IMR-90 (cell line): ENCODE results near the gene TOB2. TPM values are rescaled to one million over a fixed set of nuclear protein-coding genes. Genes with fewer than 3 reads are reported as not detected.

Experiments used
- ATAC-seq: fragments of 200-7000 bp; cut with Tn5 transposase; 2 replicates; pipeline ENCODE4 v1.9.1; 2020; ENCODE audit warnings: low read depth, mild to moderate bottlenecking, moderate library complexity
- BruUV-seq: library from RNA; stranded (reverse); fragments of 400-500 nt; replicated peaks from 2 replicates; lab custom pipeline; 2021; lab: Mats Ljungman, UMichigan
- CTCF ChIA-PET: fragments of 300-600 bp; formaldehyde crosslinking; extraction: SDS; loops from one replicate; lab custom pipeline; 2021; ENCODE audit warnings: antibody characterized with exemption; lab: Yijun Ruan, JAX
- POLR2A ChIA-PET: fragments of 300-600 bp; sonication (Branson Sonifier 250); formaldehyde crosslinking; loops from one replicate; lab custom pipeline; 2022; ENCODE audit warnings: antibody characterized with exemption; ENCODE audit not compliant: unreplicated experiment; lab: Charles Lee
- DNase-seq: peaks from one replicate; pipeline ENCODE4 v3.0.0; 2013
- H2AFZ ChIP-seq: replicated peaks from 2 replicates; pipeline ENCODE3; 2013; ENCODE audit warnings: low read length, mild to moderate bottlenecking; ENCODE audit not compliant: poor library complexity
- H2AK5ac ChIP-seq: 2 replicates; pipeline ENCODE4 v1.6.1; 2013; ENCODE audit warnings: low read depth, low read length, inconsistent platforms
- H2AK9ac ChIP-seq: replicated peaks from 2 replicates; pipeline ENCODE3; 2013; ENCODE audit warnings: mild to moderate bottlenecking, low read depth, low read length, moderate library complexity; ENCODE audit not compliant: poor library complexity
- H2BK120ac ChIP-seq: 2 replicates; pipeline ENCODE4 v1.6.1; 2013; ENCODE audit warnings: low read depth, low read length, inconsistent platforms
- H2BK15ac ChIP-seq: 3 replicates; pipeline ENCODE4 v1.6.1; 2013; ENCODE audit warnings: low read depth, low read length, inconsistent platforms
- H2BK20ac ChIP-seq: 2 replicates; pipeline ENCODE4 v1.6.1; 2013; ENCODE audit warnings: low read depth, mild to moderate bottlenecking, inconsistent platforms, low read length, moderate library complexity
- H2BK5ac ChIP-seq: 2 replicates; pipeline ENCODE4 v1.6.1; 2013; ENCODE audit warnings: mild to moderate bottlenecking, low read depth, low read length, inconsistent platforms; ENCODE audit not compliant: poor library complexity, severe bottlenecking
- H3K14ac ChIP-seq: replicated peaks from 2 replicates; pipeline ENCODE4 v1.6.1; 2013; ENCODE audit warnings: low read depth, low read length, inconsistent platforms
- H3K18ac ChIP-seq: 2 replicates; pipeline ENCODE4 v1.6.1; 2013; ENCODE audit warnings: low read depth, low read length, control low read depth
- H3K23ac ChIP-seq: 2 replicates; pipeline ENCODE4 v1.6.1; 2013; ENCODE audit warnings: low read depth, low read length, inconsistent platforms
- H3K27ac ChIP-seq: 2 replicates; pipeline ENCODE4 v1.5.1; 2013; ENCODE audit warnings: mild to moderate bottlenecking, control low read depth, low read length; ENCODE audit not compliant: insufficient read depth
- H3K27me3 ChIP-seq: 2 replicates; pipeline ENCODE4 v1.6.1; 2013; ENCODE audit warnings: low read length; ENCODE audit not compliant: control insufficient read depth, insufficient read depth
- H3K36me3 ChIP-seq: 2 replicates; pipeline ENCODE4 v1.6.1; 2013; ENCODE audit warnings: low read length, mixed read lengths; ENCODE audit not compliant: control insufficient read depth, insufficient read depth
- H3K4ac ChIP-seq: 2 replicates; pipeline ENCODE4 v1.6.1; 2013; ENCODE audit warnings: low read depth, low read length, inconsistent platforms
- H3K4me1 ChIP-seq: 2 replicates; pipeline ENCODE4 v1.6.1; 2013; ENCODE audit warnings: low read length, mixed read lengths; ENCODE audit not compliant: control insufficient read depth, insufficient read depth
- H3K4me2 ChIP-seq: 2 replicates; pipeline ENCODE4 v1.6.1; 2013; ENCODE audit warnings: low read depth, mild to moderate bottlenecking, control low read depth, low read length, moderate library complexity
- H3K4me3 ChIP-seq: 2 replicates; pipeline ENCODE4 v1.5.1; 2013; ENCODE audit warnings: low read depth, mild to moderate bottlenecking, control low read depth, low read length, moderate library complexity; ENCODE audit not compliant: insufficient read depth
- H3K56ac ChIP-seq: 2 replicates; pipeline ENCODE4 v1.6.1; 2013; ENCODE audit warnings: low read length, inconsistent platforms; ENCODE audit not compliant: insufficient read depth; ENCODE audit errors: extremely low read depth
- H3K79me1 ChIP-seq, 2 experiments: 2 replicates each; pipeline ENCODE4 v1.6.1; 2013; ENCODE audit warnings: low read length in 2 of 2, inconsistent platforms in 1 of 2, low read depth in 1 of 2
- H3K9ac ChIP-seq: 2 replicates; pipeline ENCODE4 v1.6.1; 2013; ENCODE audit warnings: low read depth, low read length, control low read depth
- H3K9me1 ChIP-seq: 2 replicates; pipeline ENCODE4 v1.6.1; 2013; ENCODE audit warnings: low read length, inconsistent platforms; ENCODE audit not compliant: insufficient read depth
- H3K9me3 ChIP-seq: 2 replicates; pipeline ENCODE4 v1.6.1; 2013; ENCODE audit warnings: low read length; ENCODE audit not compliant: control insufficient read depth, insufficient read depth
- H4K20me1 ChIP-seq: 2 replicates; pipeline ENCODE4 v1.6.1; 2013; ENCODE audit warnings: low read length, inconsistent platforms; ENCODE audit not compliant: insufficient read depth
- H4K5ac ChIP-seq: 2 replicates; pipeline ENCODE4 v1.6.1; 2013; ENCODE audit warnings: mild to moderate bottlenecking, low read depth, low read length, control low read depth
- H4K8ac ChIP-seq, 2 experiments: 2 replicates each; pipeline ENCODE4 v1.6.1; 2013; ENCODE audit warnings: low read depth in 2 of 2, low read length in 2 of 2, control low read depth in 1 of 2, inconsistent platforms in 1 of 2
- H4K91ac ChIP-seq: 2 replicates; pipeline ENCODE4 v1.6.1; 2013; ENCODE audit warnings: low read depth, low read length, inconsistent platforms; ENCODE audit not compliant: insufficient read depth
- CHD1 ChIP-seq: IDR thresholded peaks from 2 replicates; pipeline ENCODE4 v1.6.1; 2012; ENCODE audit warnings: low read depth, low read length, improper control_type of control experiment
- MXI1 ChIP-seq: IDR thresholded peaks from 2 replicates; pipeline ENCODE4 v1.6.1; 2012; ENCODE audit warnings: low read depth, mild to moderate bottlenecking, low read length, moderate library complexity, borderline replicate concordance
- NFE2L2 ChIP-seq: fragments of 150-350 bp; IDR thresholded peaks from 2 replicates; pipeline ENCODE4 v1.6.1; 2016; ENCODE audit warnings: low read depth, mild to moderate bottlenecking, low read length
- RCOR1 ChIP-seq: IDR thresholded peaks from 2 replicates; pipeline ENCODE4 v1.6.1; 2012; ENCODE audit warnings: mild to moderate bottlenecking, low read length, improper control_type of control experiment; ENCODE audit not compliant: insufficient replicate concordance
- WGBS, 2 experiments: methylation state at CpG; one replicate each; pipeline versions ENCODE4 v1.1.5 to v1.1.7; 2013; ENCODE audit warnings: missing lambda C conversion rate in 2 of 2; ENCODE audit not compliant: insufficient read length in 1 of 2; ENCODE audit errors: extremely low coverage in 2 of 2; 5-methylcytosine and 5-hydroxymethylcytosine counted together
- dilution Hi-C: fragments of 300-500 bp; cut with HindIII; formaldehyde crosslinking; loops from one replicate; pipeline ENCODE4 v1.14.3; 2018; ENCODE audit warnings: low sequenced_read_pairs; ENCODE audit not compliant: unreplicated experiment
- in situ Hi-C: fragments of 300-500 bp; cut with MboI; formaldehyde crosslinking; loops from 3 replicates; pipeline ENCODE4 v1.14.3; 2019; ENCODE audit warnings: low sequenced_read_pairs, inconsistent platforms, mixed read lengths
- intact Hi-C: fragments of 100-400 bp; cut with micrococcal nuclease; formaldehyde crosslinking; loops from 2 replicates; pipeline ENCODE4 v1.10.0; 2022
- polyA plus RNA-seq, 3 experiments: library from polyadenylated mRNA; depleted of rRNA; stranded (reverse); fragments of >200 nt; gene quantifications; 2 replicates each; pipeline ENCODE4 v1.2.3, GENCODE V29; 2012; ENCODE audit warnings: low replicate concordance in 1 of 3
- total RNA-seq: library from RNA; depleted of rRNA; stranded (reverse); fragments of >200 nt; gene quantifications from 2 replicates; pipeline ENCODE4 v1.2.3, GENCODE V29; 2012
- TF ChIP-seq, protein P1 (sequence below): fragments of 150-350 bp; IDR thresholded peaks from 2 replicates; pipeline ENCODE4 v1.6.1; 2017; ENCODE audit warnings: mild to moderate bottlenecking, antibody characterized with exemption, low read length, low read depth

TOB2 gene
- total and polyA plus RNA-seq, 2 of the 4 experiments (the other 2 are of a cell fraction) = 17.4 to 23.3 TPM

DNA sequence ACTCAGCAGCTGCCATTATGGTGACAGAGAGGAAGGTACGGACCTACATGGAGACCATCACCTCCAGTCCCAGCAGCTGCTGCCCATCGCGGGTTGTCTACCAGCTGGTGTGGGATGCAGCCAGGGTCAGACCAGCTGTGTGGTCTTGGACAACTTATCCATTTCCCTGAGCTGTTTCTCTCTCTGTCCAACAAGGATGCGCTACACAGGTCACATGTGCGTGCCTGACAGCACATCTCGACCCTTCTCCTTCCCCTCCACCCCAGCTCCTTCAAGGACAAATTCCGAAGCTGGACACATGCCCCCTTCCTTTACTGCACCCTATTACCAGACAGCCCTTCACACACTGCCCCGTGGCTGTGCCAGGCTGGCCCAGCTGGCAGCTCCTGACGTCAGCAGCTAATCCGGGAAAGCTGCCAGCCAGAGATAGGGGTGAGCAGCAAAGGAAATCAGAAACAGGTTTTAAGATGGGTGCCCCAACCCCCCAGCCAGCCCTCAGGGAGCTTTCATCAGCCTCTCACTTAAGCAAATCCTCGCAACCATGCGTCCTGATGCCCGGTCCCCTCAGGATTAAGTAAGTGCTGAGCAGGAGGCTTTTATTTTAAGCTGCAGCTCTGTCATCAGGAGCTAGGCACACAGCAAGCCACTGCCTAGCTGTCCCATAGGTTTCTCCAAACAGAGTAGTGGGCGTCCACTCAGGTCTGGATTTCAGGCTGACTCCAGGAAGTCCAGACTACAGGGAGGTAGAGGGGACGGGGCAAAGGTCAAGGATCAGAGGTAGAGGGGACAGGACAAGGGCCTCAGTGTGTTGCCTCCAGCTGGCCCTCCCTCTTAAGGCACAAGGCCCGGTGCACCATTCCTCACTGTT, 44.6 kb downstream of the TOB2 start:
- no TSS peak for BruUV-seq
- TF ChIP-seq, protein P1, sequence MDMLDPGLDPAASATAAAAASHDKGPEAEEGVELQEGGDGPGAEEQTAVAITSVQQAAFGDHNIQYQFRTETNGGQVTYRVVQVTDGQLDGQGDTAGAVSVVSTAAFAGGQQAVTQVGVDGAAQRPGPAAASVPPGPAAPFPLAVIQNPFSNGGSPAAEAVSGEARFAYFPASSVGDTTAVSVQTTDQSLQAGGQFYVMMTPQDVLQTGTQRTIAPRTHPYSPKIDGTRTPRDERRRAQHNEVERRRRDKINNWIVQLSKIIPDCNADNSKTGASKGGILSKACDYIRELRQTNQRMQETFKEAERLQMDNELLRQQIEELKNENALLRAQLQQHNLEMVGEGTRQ = peak; percentile 70
- TF ChIP-seq CHD1 = no peak
- no peak for TF ChIP-seq RCOR1
- 0 out of 2 replicates have a peak, but pooled peaks have one; percentile 9 for TF ChIP-seq MXI1
- no peak for TF ChIP-seq NFE2L2
- Histone ChIP-seq H3K14ac (peak overlapping the region; percentile 70), H4K91ac (peak overlapping the region; percentile 77), H2BK5ac (peak overlapping the region; percentile 29), H4K20me1 (no peaks in the 10 kb centered on the region), H3K9me3 (no peaks in the 10 kb centered on the region), H2AK9ac (peak overlapping the region; percentile 86), H3K56ac (no peak overlapping the region), H3K4me2 (peak overlapping the region; percentile 38), H2BK15ac (peak overlapping the region; percentile 56; the same call in 1 of the 3 replicates), H3K27me3 (no peaks in the 10 kb centered on the region), H2AK5ac (peak overlapping the region; percentile 85), H3K9ac (0 out of 2 replicates have a peak overlapping the region, but pooled peaks have one; percentile 17), H2BK120ac (peak overlapping the region; percentile 72), H3K27ac (peak overlapping the region; percentile 53; the same call in 1 of the 2 replicates), H3K4me3 (no peak overlapping the region), H3K79me1 (no peaks in the 10 kb centered on the region; a peak in 1 of 4 replicates), H3K9me1 (peaks cover 9% of the 10 kb centered on the region), H3K23ac (peak overlapping the region; percentile 47; the same call in 1 of the 2 replicates), H3K18ac (peak overlapping the region; percentile 28), H3K4ac (peak overlapping the region; percentile 85), H3K36me3 (peaks cover 13% of the 10 kb centered on the region; the same call in 1 of the 2 replicates), H4K8ac (peak overlapping the region; percentile 71 to 78; a peak in 3 of 4 replicates), H4K5ac (peak overlapping the region; percentile 59), H3K4me1 (peaks cover 13% of the 10 kb centered on the region), H2AFZ (peak overlapping the region; percentile 77), H2BK20ac (peak overlapping the region; percentile 71)
- in situ Hi-C loops = loop anchor here (5.0 to 10.0 kb wide), 2 partner anchors 115 to 203 kb away; no protein-coding TSS in a partner anchor
- DNase-seq = peak; percentile 79
- peak; percentile 68 for ATAC-seq
- POLR2A ChIA-PET = interaction anchor here (0.6 to 1.0 kb wide), 2 partner anchors 116 to 456 kb away, joined by 3 to 6 read pairs; no protein-coding TSS in a partner anchor
- dilution Hi-C loops = no loop called here
- 48% methylated on average over 5 of the region's 16 CpGs; no CpG with 5 or more reads in 1 of the 2 experiments for WGBS, 2 experiments
- intact Hi-C loops = no loop called here
- CTCF ChIA-PET = interaction anchor here (0.6 to 4.0 kb wide), 4 partner anchors 9 to 125 kb away, joined by 3 to 35 read pairs (median 4); no protein-coding TSS in a partner anchor
